WI38 (cell line): ENCODE results near the gene ZNF593.

Experiments
- H3K4me3 ChIP-seq: 2 replicates; pipeline ENCODE4 v1.5.1; 2011; ENCODE audit warnings: low read depth, mild to moderate bottlenecking, control low read depth, low read length
- CTCF ChIP-seq: IDR thresholded peaks from 2 replicates; pipeline ENCODE4 v1.5.1; 2012; ENCODE audit warnings: low read depth, mild to moderate bottlenecking, control low read depth, low read length

Gene ZNF593

GRCh38 chr1:26169669-26170471 lies at the start of gene ZNF593:
Gene ZNF593 (plus strand): TSS chr1:26169908. CDS start chr1:26169984, 76 bp downstream.
- TF ChIP-seq CTCF: peak; percentile 86
- H3K4me3 ChIP-seq: peak within 1 kb of the TSS; percentile 88

GRCh38 chr1:26121854-26122773 lies 47.6 kb upstream of the ZNF593 start:
- no peak overlapping the region for H3K4me3 ChIP-seq
- no peak for TF ChIP-seq CTCF

GRCh38 chr1:26122988-26123973 lies 46.4 kb upstream of the ZNF593 start:
- no peak overlapping the region for H3K4me3 ChIP-seq
- TF ChIP-seq CTCF: no peak

- no peak overlapping the region for H3K4me3 ChIP-seq
- TF ChIP-seq CTCF: no peak
Measured at GRCh38 chr1:26124418-26125331, 45.0 kb upstream of the ZNF593 start.

GRCh38 chr1:26125382-26125781 lies 44.3 kb upstream of the ZNF593 start:
- no peak overlapping the region for H3K4me3 ChIP-seq
- no peak for TF ChIP-seq CTCF

- no peak overlapping the region for H3K4me3 ChIP-seq
- no peak for TF ChIP-seq CTCF
Measured at GRCh38 chr1:26125946-26126320, 43.8 kb upstream of the ZNF593 start.
